Upper lobe of left lung (tissue), 4 donors: ENCODE measurements around the gene REV3L.

Experiments used
- EP300 ChIP-seq, 4 donors: sonication (generic); formaldehyde crosslinking; IDR thresholded peaks; one replicate each; pipeline ENCODE4 v1.5.1; 2017; ENCODE audit warnings: antibody characterized with exemption in 4 of 4, control low read depth in 2 of 4
- POLR2A ChIP-seq, 4 donors: fragments of 450-650 bp; IDR thresholded peaks; one replicate each; pipeline ENCODE4 v1.5.1; 2016 to 2017; ENCODE audit warnings: antibody characterized with exemption in 4 of 4, mild to moderate bottlenecking in 2 of 4
- POLR2AphosphoS5 ChIP-seq, 2 donors: sonication (generic); formaldehyde crosslinking; IDR thresholded peaks; one replicate each; pipeline ENCODE4 v1.5.1; 2017; ENCODE audit warnings: antibody characterized with exemption in 2 of 2
- TF ChIP-seq, protein P1 (sequence below), 6 experiments: fragments of 450-650 bp in 4 of 6; fragments of 200-600 bp in 2 of 6; sonication (generic) in 2 of 6; IDR thresholded peaks; one replicate each; pipeline ENCODE4 v1.5.1; 2016 to 2019; ENCODE audit warnings: antibody characterized with exemption in 6 of 6

DNA sequence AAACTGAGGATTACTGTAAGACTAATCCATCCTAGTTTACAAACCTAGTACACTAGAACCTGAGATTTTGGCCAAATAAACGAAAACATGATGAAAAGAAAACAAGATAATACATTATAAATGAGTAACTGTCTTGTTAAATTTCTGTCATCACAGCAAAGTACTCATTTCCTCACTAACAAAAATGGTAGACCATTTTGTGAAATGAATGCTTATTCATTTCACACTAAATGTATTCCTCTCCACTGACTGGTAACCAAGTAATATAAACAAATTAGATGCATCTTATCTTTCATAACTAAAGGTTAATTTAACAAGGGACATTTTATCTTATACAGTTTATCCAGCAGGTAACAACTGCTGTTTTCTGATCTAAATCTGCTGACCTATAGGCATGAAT, 143.7 kb downstream of the REV3L start:
- TF ChIP-seq, protein P1, sequence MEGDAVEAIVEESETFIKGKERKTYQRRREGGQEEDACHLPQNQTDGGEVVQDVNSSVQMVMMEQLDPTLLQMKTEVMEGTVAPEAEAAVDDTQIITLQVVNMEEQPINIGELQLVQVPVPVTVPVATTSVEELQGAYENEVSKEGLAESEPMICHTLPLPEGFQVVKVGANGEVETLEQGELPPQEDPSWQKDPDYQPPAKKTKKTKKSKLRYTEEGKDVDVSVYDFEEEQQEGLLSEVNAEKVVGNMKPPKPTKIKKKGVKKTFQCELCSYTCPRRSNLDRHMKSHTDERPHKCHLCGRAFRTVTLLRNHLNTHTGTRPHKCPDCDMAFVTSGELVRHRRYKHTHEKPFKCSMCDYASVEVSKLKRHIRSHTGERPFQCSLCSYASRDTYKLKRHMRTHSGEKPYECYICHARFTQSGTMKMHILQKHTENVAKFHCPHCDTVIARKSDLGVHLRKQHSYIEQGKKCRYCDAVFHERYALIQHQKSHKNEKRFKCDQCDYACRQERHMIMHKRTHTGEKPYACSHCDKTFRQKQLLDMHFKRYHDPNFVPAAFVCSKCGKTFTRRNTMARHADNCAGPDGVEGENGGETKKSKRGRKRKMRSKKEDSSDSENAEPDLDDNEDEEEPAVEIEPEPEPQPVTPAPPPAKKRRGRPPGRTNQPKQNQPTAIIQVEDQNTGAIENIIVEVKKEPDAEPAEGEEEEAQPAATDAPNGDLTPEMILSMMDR (IDR thresholded peaks at IDR 0.05), result no peak
- TF ChIP-seq POLR2AphosphoS5 (IDR thresholded peaks at IDR 0.05), result no peak
- no peak for TF ChIP-seq EP300 (IDR thresholded peaks at IDR 0.05)
- TF ChIP-seq POLR2A (IDR thresholded peaks at IDR 0.05), result no peak
